Fibroblast of skin of left biceps (primary cell): ENCODE measurements around the gene SPRR1A.

Experiments
- DNase-seq, 2 experiments: peaks; one replicate each; pipeline ENCODE4 v3.0.0-alpha.2; 2013; ENCODE audit warnings: low read depth in 2 of 2

SPRR1A gene

DNA sequence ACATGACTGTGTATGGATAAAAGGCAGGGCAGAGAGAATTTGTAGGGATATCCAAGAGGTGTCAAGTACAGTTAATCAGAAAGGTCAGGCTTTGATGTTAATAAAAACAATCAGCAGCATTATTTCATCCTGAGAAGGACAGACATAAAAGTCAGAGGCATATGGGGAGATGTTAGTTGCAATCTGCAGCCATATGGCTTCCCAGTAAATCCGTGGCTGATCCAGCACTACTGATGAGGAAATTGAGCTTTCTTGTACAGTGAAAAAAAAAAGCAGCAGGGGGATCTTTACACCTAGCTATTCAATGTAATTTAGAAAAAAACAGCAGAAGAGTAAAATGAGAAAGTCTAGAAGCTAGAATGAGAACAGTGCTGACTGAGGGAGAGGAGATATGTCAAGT, 44.9 kb downstream of the SPRR1A start:
- no peak for DNase-seq

DNA sequence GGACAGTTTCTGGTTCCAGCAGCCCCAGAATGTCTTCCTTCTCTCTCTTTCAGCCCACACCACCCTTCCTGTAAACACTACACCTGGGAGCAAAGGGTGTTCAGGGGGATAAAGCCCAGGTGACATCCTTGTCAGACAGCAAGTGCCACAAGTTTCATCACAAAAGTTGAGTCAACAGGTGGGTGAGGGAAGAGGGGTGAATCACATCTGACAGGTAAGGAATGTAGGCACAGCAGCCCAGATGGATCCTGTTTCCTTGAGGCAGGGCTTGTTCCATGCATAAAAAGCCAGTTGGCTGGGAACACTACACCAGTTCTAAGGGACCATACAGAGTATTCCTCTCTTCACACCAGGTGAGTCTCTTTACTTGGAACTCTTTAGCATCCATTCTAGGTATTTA, 47.0 kb downstream of the SPRR1A start, which contains the start of gene SPRR1B:
Gene SPRR1B (plus strand): TSS at position 309 of the 400 bp plus-strand sequence. CDS start 1,143 bp downstream, outside the sequence.
- no peak for DNase-seq

DNA sequence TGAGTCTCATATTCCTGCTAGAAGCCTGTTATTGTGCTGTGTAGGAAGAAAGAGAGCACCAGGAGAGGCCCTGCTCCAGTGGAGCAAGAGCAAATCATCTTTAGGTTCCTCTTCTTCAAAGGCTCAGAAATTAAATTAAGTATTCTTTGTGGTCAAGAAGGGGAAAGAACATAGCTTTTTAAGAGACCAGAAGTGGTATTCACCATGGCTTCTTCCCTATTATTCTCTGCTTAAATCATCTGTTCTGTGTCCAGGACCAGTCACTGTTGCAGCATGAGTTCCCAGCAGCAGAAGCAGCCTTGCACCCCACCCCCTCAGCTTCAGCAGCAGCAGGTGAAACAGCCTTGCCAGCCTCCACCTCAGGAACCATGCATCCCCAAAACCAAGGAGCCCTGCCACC, 48.2 kb downstream of the SPRR1A start:
- DNase-seq, result no peak

DNA sequence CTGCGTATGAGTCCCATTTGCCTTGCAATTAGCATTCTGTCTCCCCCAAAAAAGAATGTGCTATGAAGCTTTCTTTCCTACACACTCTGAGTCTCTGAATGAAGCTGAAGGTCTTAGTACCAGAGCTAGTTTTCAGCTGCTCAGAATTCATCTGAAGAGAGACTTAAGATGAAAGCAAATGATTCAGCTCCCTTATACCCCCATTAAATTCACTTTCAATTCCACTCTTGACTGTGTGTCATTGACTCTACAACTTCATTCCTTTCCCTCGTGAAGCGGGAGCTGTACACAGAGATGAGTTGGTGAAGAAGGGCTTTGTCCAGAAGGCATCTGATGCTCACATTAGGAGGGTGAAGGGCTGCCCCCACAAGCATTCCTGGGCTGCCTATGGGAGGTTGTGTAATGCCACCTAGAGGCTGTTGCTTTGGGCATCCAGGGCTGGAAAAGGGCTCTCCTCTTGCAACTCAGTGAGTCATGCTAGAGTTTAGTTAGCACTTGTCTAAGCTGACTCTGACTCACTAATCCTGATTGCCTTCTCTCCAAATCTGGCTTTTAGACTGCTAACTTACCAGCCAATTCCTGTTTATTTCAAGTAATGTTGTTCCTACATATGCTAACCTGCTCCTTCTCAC, 48.9 kb downstream of the SPRR1A start:
- DNase-seq, result no peak

DNA sequence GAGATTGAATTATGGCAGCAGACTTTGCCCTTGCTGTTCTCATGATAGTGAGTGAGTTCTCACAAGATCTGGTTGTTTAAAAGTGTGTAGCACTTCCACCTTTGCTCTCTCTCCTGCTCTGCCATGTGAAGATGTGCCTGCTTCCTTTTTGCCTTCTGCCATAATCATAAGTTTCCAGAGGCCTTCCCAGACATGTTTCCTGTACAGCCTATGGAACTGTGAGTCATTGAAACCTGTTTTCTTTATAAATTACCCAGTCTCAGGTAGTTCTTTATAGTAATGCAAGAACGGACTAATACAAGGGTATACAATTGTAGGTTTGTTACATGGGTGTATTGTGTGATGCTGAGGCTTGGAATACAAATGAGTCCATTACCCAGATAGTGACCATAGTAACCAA, 51.3 kb downstream of the SPRR1A start:
- no peak for DNase-seq
